ENCODE measurements around the gene ROM1. TPM values are rescaled to one million over a fixed set of nuclear protein-coding genes. Genes with fewer than 3 reads are reported as not detected.

The ROM1 gene, protein sequence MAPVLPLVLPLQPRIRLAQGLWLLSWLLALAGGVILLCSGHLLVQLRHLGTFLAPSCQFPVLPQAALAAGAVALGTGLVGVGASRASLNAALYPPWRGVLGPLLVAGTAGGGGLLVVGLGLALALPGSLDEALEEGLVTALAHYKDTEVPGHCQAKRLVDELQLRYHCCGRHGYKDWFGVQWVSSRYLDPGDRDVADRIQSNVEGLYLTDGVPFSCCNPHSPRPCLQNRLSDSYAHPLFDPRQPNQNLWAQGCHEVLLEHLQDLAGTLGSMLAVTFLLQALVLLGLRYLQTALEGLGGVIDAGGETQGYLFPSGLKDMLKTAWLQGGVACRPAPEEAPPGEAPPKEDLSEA
- 5.8 and 13.9 TPM in 2 replicates for total RNA-seq (2014; rRNA removed)
- Bru-seq, nascent RNA, result percentile 35 among the genes with signal in this experiment
- BruChase-seq, experiment 1, labeled RNA remaining after a 6-hour chase, result percentile 44 among the genes with signal in this experiment
- BruChase-seq, experiment 2, labeled RNA remaining after a 2-hour chase, result percentile 37 among the genes with signal in this experiment
- long read RNA-seq, partial matches to known transcripts, result 0 of 4 reads
- long read RNA-seq, other reads (novel, unspliced or antisense), result 3 of 4 reads

DNA sequence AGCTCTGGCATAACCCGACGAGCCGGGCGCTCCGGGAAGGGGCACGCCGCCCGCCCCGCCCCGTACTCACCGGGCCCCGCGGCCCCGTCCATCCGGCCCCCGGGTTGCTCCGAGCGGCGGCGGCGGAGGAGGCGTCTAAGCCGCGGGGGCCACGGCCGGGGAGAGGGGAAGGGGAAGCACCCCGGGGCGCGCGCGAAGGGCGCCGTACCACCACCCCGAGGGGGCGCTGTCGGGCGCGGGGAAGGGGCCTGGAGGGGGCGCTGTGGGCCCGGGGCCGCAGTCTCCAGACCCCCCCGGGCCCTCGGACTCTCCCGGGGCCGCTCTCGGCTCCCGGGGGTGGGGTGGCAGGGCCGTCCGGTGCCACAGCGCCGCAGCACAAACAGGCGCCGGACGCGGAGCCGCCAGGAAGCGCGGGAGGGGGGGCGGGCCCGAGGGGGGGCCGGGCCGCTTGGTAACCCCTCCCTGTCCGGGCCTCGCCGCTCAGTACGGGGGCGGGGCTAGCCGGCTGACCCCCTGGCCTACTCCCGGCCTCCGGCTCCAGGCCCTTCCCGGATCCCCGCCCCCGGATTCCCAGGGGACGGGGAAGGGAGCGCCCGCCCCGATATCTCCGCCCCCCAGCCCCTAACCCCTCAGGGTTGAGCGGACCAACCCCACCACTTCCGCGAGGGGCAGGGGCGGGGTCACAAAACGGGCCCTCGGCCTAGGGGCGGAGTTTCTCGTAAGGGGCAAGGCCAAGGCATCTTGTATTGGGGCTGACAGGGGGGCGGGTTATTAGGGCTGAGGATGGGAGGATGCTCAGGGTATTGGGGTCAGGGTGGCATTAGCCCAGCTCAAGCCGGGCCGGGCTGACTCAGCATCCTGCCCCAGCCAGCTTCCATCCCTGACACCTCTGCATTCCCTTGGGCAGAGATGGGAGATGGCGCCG is at the start of gene ROM1, which contains the start of gene EML3:
TSS of gene ROM1 (plus strand) at position 892 of the 925 bp plus-strand sequence. CDS start at position 917, 25 bp downstream.
TSS of gene EML3 (minus strand) at position 410 of the 925 bp plus-strand sequence. CDS start at position 92, 318 bp downstream.
- no TSS peak for BruUV-seq (replicated peaks)
- no peaks in the 10 kb centered on the region for H3K27me3 ChIP-seq (ENCODE audit: low read length)
- peak within 1 kb of the TSS; percentile 59 for H3K27ac ChIP-seq (ENCODE audit: low read length)
- CTCF ChIA-PET, result interaction anchor here (0.7 to 1.3 kb wide), 7 partner anchors 9 to 74 kb away, joined by 3 to 9 read pairs (median 5); partner anchors contain the start of genes B3GAT3, C11orf98, CSKMT and MTA2
- peak within 1 kb of the TSS; percentile 63 for H3K9ac ChIP-seq (ENCODE audit: low read length)
- peak; percentile 72 for ATAC-seq
- peak; percentile 79 for DNase-seq
- TF ChIP-seq, protein P1, sequence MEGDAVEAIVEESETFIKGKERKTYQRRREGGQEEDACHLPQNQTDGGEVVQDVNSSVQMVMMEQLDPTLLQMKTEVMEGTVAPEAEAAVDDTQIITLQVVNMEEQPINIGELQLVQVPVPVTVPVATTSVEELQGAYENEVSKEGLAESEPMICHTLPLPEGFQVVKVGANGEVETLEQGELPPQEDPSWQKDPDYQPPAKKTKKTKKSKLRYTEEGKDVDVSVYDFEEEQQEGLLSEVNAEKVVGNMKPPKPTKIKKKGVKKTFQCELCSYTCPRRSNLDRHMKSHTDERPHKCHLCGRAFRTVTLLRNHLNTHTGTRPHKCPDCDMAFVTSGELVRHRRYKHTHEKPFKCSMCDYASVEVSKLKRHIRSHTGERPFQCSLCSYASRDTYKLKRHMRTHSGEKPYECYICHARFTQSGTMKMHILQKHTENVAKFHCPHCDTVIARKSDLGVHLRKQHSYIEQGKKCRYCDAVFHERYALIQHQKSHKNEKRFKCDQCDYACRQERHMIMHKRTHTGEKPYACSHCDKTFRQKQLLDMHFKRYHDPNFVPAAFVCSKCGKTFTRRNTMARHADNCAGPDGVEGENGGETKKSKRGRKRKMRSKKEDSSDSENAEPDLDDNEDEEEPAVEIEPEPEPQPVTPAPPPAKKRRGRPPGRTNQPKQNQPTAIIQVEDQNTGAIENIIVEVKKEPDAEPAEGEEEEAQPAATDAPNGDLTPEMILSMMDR (conservative IDR thresholded peaks at IDR 0.05; ENCODE audit: low read depth, low read length), result peak; percentile 97
- TF ChIP-seq EZH2 (IDR thresholded peaks at IDR 0.05; ENCODE audit: low read length, unreplicated experiment), result no peak
- intact Hi-C loops (cut with micrococcal nuclease), result loop anchor here (5.0 kb wide), 1 partner anchor 35 kb away; the partner anchor contains the start of gene GANAB
- H3K4me3 ChIP-seq (ENCODE audit: low read length), result peak within 1 kb of the TSS; percentile 81
- H3K36me3 ChIP-seq (ENCODE audit: low read depth, low read length), result no peaks in the 10 kb centered on the region
- H3K79me2 ChIP-seq (ENCODE audit: low read length), result peaks cover 12% of the 10 kb centered on the region; the same call in 1 of the 2 replicates
- H3K9me3 ChIP-seq (ENCODE audit: low read length), result no peaks in the 10 kb centered on the region
- no peaks in the 10 kb centered on the region for H4K20me1 ChIP-seq (ENCODE audit: low read length)
- peak within 1 kb of the TSS; percentile 89 for H2AFZ ChIP-seq (ENCODE audit: low read length)
- peaks cover 29% of the 10 kb centered on the region for H3K4me1 ChIP-seq (ENCODE audit: insufficient read depth, low read length)
- H3K4me2 ChIP-seq (ENCODE audit: low read length), result peak within 1 kb of the TSS; percentile 97
- no peaks in the 10 kb centered on the region for H3K9me2 ChIP-seq (replicated peaks; ENCODE audit: low read length)
- H3F3A ChIP-seq (ENCODE audit: low read length, unreplicated experiment), result peaks cover 7% of the 10 kb centered on the region
- POLR2A ChIA-PET (ENCODE audit: unreplicated experiment), result interaction anchor here (0.6 kb wide), 1 partner anchor 21 kb away, joined by 3 read pairs; no protein-coding TSS in a partner anchor

DNA sequence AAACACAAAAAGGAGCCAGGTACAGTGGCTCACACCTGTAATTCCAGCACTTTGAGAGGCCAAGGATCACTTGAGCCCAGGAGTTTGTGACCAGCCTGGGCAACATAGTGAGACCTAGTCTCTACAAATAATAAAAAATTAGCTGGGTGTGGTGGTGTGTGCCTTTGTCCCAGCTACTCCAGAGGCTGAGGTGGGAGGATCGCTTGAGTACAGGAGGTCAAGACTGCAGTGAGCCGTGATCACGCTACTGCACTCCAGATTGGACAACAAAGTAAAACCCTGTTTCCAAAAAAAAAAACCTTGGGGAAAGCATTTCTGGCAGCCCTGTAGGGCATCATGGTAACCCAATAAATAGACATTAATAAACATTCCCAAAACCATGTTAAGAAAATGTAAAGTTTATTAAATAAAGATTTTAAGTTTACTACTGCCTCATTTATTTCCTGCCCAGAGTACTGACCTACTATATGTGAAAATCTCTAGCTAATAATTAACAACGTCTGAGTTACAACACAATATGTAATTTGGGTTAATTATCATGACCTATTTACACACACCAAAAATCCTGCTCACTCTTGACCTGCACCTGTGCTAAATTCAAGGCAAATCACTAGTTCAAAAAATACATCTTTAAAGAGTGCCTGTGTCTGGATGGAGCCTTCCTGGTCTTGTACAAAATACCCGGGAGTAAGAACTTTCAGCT is 47.8 kb upstream of the ROM1 start:
- ChIA-PET POLR2A (ENCODE audit: unreplicated experiment) (interaction anchor here (0.5 to 0.6 kb wide), 2 partner anchors 12 to 26 kb away, joined by 3 read pairs; no protein-coding TSS in a partner anchor), CTCF (no interaction called here)
- BruUV-seq (replicated peaks), result no TSS peak
- H3K27me3 ChIP-seq (ENCODE audit: low read length), result no peaks in the 10 kb centered on the region
- peaks cover 42% of the 10 kb centered on the region for H4K20me1 ChIP-seq (ENCODE audit: low read length)
- peaks cover 16% of the 10 kb centered on the region for H3F3A ChIP-seq (ENCODE audit: low read length, unreplicated experiment)
- peaks cover 67% of the 10 kb centered on the region for H3K36me3 ChIP-seq (ENCODE audit: low read depth, low read length)
- H3K9ac ChIP-seq (ENCODE audit: low read length), result no peak overlapping the region
- peaks cover 70% of the 10 kb centered on the region for H3K79me2 ChIP-seq (ENCODE audit: low read length)
- no peaks in the 10 kb centered on the region for H3K9me2 ChIP-seq (replicated peaks; ENCODE audit: low read length)
- intact Hi-C loops (cut with micrococcal nuclease), result no loop called here
- ATAC-seq (no peak), DNase-seq (no peak)
- TF ChIP-seq, protein P1 (conservative IDR thresholded peaks at IDR 0.05; ENCODE audit: low read depth, low read length), result no peak
- TF ChIP-seq EZH2 (IDR thresholded peaks at IDR 0.05; ENCODE audit: low read length, unreplicated experiment) (no peak), EZH2phosphoT487 (IDR thresholded peaks at IDR 0.05; ENCODE audit: borderline replicate concordance, low read length) (no peak)
- H3K27ac ChIP-seq (ENCODE audit: low read length), result no peak overlapping the region
- H3K4me1 ChIP-seq (ENCODE audit: insufficient read depth, low read length), result peaks cover 25% of the 10 kb centered on the region
- no peak overlapping the region for H3K4me2 ChIP-seq (ENCODE audit: low read length)
- no peak overlapping the region for H2AFZ ChIP-seq (ENCODE audit: low read length)
- no peak overlapping the region for H3K4me3 ChIP-seq (ENCODE audit: low read length)
- no peaks in the 10 kb centered on the region for H3K9me3 ChIP-seq (ENCODE audit: low read length)
